ENCODE results near the gene ALKBH5.

The ALKBH5 gene

GRCh38 chr17:18241229-18241871 is 57.7 kb downstream of the ALKBH5 start:
- FAIRE-seq (no peak), DNase-seq (ENCODE audit: low spot score) (no peak)

DNA sequence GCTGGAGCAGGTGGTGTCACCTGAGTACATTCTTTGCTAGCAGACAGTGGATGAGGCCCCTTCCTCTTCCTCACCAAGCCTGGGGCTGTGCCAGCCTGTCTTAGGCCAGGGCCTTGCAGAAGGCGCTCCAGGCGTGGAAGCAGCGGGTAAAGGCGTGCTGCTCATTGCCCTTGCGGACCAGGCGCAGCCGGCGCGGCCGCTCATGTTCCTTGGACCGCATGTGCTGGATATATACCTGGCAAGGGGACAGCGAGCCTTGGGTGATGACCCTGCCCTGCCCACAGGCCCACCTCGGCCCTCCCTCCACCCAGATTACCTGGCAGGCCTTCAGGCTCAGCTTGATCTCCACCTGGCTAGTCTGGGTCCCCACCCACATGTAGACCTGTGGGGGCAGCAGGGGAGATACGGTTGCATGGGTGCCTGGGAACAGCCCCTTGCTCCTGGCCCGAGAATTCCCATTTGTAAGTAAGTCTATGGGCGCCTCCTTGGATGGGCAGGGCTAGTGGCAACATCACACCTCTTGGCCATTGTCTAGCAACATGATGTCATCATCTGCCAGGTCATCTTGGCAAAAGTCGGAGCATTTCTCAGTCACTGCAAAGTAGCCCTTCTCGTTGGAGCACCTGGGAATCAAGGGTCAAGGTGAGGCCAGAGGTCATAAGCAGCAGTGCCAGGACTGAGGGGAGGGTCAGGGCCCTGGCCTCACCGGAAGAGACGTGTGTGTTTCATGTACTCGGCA is 61.6 kb downstream of the ALKBH5 start:
- DNase-seq (ENCODE audit: low spot score), result no peak
- FAIRE-seq, result no peak

DNA sequence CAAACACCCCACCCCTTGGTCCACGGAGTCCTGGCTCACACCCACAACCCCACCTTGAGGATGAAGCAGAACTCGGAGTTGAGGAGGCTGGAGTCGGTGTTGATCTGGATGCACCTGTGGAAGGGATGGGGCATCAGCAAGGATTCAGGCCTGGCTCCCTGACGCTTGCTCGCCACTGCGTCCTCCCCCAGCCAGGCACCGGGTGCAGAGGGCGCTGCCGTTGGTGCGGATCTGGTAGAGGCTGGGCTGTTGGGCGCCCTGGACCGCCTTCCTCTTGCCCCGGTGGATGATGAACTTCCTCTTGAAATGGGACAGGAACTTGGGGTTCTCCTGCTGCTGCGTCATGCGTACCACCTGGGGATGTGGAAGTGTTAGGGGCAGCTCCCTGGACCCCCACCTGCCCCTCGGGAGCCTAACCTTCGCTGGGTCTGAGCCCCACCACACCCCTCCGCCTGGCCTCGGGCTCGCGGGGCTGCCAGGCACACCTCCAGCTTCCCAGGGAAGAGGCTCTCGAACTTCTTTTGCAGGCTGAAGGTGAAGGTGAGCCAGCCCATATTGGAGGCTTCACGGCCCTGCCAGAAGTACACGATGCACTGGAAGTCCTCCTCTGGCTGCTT is 62.6 kb downstream of the ALKBH5 start:
- DNase-seq (ENCODE audit: low spot score), result no peak
- no peak for FAIRE-seq

GRCh38 chr17:18246880-18247612 is 63.4 kb downstream of the ALKBH5 start:
- FAIRE-seq, result no peak

DNA sequence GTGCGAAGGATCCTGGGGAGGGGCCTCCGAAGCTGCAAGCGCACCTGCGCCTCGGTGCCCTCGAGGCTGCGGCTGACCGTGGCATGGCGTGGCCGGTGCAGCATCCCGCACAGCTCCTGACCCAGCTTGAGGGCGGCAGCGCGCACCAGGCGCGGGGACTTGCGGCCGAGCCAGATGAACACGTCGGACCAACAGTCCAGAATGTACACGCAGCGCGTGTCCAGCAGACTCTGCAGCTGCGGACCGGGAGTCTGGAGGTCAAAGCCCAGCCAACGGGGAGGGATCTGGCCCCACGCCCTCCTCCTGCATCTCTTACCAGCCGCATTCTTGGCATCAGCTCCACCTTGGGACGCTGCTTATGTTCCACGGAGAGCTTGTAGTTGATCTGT is 64.0 kb downstream of the ALKBH5 start:
- FAIRE-seq, result no peak
- no peak for DNase-seq (ENCODE audit: low spot score)

More at GRCh38 chr17:18246880-18247612, 63.4 kb downstream of the ALKBH5 start:
- DNase-seq (ENCODE audit: low spot score), result no peak

DNA sequence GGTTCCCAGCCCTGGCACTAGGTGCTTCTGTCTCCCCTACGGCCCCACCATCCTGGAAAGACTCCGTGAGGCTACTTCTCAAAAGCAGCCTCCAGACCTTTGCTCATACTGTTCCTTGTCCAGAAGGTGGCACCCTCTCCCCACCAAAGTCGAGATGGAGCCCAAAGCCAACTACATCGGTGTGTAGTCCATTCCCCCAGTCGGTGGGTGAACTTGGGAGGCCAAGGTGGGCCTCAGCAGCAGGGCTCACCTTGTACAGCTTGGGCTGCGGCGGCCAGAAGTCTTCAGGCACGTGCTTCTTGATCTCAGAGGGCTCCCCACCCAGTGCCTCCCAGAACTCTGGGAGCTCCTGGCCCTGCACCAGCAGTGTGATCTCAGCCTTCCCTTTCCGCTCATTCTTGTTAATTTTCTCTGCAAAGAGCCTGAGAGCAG is 64.7 kb downstream of the ALKBH5 start:
- FAIRE-seq, result no peak

DNA sequence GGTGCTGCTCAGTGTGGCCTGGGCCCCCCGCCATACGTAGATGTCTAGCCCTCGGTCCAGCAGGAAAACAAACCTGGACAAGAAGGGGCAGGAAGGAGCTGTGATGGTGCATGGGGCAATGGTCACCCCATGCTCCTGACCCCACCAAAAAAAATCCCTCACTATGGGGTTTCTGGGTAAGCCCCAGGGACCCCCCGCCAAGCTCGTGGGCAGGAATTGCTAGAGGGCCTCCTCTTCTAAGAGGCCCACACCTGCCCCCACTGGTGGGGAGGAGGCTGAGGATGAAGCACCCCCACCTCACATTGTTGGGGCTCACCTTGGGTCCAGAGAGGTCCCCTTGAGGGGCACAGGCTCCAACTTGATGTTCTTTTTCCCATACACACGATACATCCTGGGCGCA is 65.2 kb downstream of the ALKBH5 start:
- DNase-seq (ENCODE audit: low spot score) (no peak), FAIRE-seq (no peak)

More for the DNA sequence above, 64.7 kb downstream of the ALKBH5 start:
- DNase-seq (ENCODE audit: low spot score), result peak; percentile 44

GRCh38 chr17:18250259-18250658 is 66.6 kb downstream of the ALKBH5 start:
- FAIRE-seq (no peak), DNase-seq (ENCODE audit: low spot score) (no peak)

DNA sequence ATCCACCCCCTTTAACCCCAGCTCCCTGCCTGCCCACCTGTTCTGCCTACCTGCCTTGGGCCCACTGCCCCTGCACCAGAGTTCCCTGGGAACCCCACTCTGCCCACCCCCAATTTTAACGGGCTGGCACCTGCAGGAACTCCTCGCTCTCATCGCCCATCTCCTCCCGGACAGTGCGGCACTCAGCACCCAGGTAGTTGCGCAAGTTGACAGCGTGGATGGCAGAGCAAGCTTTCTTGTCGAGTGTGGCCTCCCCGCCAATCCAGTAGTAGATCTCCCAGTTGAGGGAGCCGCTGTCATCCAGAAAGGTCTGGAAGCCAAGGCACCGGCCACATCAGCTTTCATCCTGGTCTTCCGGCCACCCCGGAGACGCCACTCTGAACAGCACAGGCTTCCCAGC is 67.1 kb downstream of the ALKBH5 start:
- DNase-seq (ENCODE audit: low spot score) (no peak), FAIRE-seq (no peak)

DNA sequence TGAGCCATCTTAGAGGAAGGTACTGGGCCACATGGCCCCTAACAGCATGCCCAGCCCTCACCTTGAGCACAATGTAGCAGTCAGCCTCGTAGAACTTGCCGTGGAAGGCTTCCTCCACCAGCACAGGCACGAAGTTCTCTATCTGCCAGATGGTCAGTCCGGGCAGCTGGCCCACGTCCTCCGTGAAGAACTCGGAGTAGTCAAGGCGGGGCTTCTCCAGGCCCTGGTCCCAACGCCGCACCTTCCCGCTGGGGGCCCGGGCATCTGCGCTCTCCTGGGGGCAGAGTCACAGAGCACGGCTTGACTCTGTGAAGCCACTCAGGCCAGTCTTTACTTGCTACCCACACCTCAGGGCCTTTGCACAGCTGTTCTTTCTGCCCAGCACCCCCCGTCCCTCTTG is 67.6 kb downstream of the ALKBH5 start:
- FAIRE-seq (no peak), DNase-seq (ENCODE audit: low spot score) (no peak)

DNA sequence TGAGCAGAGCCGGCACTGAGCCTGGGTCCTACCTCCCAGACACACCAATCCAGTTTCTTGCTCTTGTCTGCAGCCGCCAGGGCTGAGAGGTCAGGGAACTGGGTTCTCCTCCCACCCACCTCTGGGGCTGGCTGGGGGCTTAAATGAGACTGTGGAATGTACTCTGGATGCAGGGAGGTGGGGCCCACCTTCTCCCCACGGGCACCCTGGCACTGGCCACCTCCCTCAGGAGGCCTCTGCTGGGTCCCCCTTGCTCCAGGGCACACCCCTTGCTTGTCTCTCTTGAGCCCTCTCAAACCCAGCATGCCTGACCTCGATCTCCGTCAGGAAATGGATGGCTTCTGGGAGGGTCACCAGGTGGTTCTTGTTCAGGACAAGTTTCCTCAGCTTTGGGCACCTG is 68.5 kb downstream of the ALKBH5 start:
- FAIRE-seq (no peak), DNase-seq (ENCODE audit: low spot score) (no peak)

GRCh38 chr17:18253187-18253884 is 69.7 kb downstream of the ALKBH5 start:
- FAIRE-seq (no peak), DNase-seq (ENCODE audit: low spot score) (no peak)

GRCh38 chr17:18253947-18254821 is 70.6 kb downstream of the ALKBH5 start:
- FAIRE-seq (no peak), DNase-seq (ENCODE audit: low spot score) (no peak)

DNA sequence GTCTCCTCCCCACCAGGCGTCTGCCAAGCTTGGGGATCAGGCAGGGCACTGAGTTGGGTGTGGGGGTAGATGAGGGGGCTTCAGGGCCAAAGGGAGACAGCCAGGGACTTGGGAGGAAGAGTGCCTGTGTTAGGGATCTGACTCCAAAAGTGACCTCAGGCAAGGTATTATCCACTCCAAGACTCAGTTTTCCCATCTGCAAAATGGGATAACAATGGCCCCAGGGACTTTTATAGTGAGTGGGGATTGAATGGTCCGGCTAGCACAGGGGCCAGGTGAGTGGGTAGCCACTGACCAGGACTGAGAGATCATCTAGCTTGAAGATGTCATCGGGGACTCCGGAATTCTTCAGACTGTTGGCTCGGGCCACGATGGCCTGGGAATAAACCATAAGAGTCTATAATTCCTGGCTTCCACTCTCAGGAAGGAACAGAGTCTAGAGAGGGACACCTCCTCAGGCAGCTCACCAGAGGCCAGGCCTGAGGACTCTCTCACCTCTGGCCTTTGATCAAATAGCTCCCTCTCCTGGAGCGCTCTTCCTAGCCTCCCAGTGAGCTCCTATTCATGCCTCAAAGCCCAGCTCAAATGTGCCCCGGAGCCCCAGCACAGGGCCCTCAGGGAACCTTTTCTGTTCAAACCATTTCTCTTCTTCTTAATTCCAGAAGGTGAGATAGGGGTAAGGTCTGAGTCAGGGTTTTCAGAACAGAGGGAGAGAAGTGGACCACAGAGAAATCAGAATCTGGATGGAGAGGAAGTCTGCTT is 71.4 kb downstream of the ALKBH5 start:
- no peak for FAIRE-seq
- DNase-seq (ENCODE audit: low spot score), result no peak

- DNase-seq (ENCODE audit: low spot score), result no peak
- no peak for FAIRE-seq
Observed at GRCh38 chr17:18256351-18256750, 72.7 kb downstream of the ALKBH5 start.

DNA sequence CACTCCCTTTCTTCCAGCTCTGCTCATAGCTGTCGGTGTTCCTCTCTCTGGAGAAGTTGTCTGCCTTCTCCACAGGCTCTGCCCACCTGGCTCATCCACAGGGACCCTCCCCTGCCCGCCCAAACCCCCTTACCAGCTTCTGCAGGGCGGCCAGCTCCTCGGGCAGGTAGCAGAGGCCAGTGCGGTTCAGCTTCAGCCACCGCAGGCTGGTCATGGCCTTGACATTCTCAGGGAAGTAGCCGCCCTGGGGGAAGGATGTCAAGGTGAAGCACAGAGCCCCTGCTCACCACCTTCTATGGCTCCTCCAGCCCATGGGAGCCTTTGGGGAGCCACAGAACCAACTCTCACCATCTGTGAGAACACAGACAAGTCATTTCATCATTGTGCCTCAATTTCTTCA is 73.1 kb downstream of the ALKBH5 start:
- no peak for FAIRE-seq
- DNase-seq (ENCODE audit: low spot score), result no peak

DNA sequence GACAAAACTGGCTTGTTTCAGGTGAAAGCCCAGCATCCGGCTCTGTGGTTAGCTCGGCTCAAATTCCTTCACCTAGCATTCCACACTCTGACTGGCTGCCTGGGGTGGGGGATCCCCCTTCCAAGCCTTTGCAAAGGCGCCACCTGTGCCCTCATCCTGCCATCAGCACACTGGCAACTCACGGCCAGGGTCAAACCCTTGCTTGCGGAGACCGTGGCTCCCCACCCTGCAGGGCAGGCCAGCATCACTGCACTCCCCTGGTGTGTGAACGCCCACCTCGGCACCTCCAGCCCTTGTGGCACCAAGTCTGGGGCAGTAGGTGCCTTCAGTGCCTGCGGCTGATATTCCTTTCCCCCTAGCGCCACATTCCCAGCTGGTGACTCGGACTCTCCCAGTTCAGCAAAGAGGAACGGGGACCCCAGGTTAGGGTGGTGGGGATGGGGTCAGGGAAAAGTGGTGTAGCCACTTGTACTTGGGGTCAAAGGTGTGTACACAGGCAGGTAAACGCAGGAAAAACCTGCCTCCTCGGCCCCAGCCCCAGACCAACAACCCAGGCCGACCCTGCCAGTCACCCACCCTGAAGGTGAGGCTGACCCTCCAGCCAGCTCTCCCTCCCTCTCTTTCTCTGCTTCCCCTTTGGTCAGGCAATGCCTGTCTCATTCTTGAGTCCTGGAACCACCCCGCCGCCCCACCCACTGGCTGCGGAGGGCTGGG is 73.8 kb downstream of the ALKBH5 start:
- peak; percentile 38 for DNase-seq (ENCODE audit: low spot score)
- FAIRE-seq, result no peak

GRCh38 chr17:18257982-18258355 is 74.3 kb downstream of the ALKBH5 start:
- FAIRE-seq, result no peak
- peak; percentile 67 for DNase-seq (ENCODE audit: low spot score)

All from RCC 7860 (cell line).